ENCODE data around the gene CNTFR. TPM values are rescaled to one million over a fixed set of nuclear protein-coding genes. Genes with fewer than 3 reads are reported as not detected.

CNTFR gene
- total RNA-seq, 1 experiment from 2014 or later = not detected

DNA sequence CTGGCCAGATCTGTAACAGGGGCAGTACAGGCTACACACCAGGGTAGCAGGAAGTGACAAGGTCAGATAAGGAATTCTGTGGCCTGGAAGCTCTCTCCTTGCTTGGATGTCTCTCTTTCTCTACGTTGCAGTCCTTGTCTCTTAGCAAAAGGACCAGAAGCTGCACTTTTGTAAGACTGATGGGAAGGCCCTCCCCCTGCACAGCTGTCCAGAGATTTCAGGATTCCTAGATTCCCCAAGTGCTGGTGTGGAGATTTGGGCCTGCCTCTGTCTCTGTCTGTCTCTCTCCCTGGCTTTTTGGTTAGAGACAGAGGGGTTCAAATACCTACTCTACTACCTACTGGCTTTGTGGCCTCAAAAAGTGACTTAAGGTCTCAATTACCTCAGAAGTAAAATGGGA, 10.0 kb upstream of the CNTFR start:
- Mint-ChIP-seq H3K27ac (ENCODE audit: low read depth, unreplicated experiment) (no peak overlapping the region), H3K27me3 (ENCODE audit: insufficient read depth, unreplicated experiment) (no peaks in the 10 kb centered on the region), H3K4me1 (ENCODE audit: insufficient read depth, unreplicated experiment) (peaks cover 9% of the 10 kb centered on the region), H3K4me3 (ENCODE audit: unreplicated experiment) (no peak overlapping the region), H3K9me3 (ENCODE audit: unreplicated experiment) (no peaks in the 10 kb centered on the region), H3K36me3 (ENCODE audit: insufficient read depth, unreplicated experiment) (no peaks in the 10 kb centered on the region)
- POLR2A ChIA-PET = no interaction called here
- intact Hi-C loops (cut with micrococcal nuclease) = no loop called here
- CTCF ChIA-PET = interaction anchor here (0.6 to 4.1 kb wide), 8 partner anchors 12 to 482 kb away, joined by 3 to 19 read pairs (median 4); no protein-coding TSS in a partner anchor
- TF ChIP-seq, protein P1, sequence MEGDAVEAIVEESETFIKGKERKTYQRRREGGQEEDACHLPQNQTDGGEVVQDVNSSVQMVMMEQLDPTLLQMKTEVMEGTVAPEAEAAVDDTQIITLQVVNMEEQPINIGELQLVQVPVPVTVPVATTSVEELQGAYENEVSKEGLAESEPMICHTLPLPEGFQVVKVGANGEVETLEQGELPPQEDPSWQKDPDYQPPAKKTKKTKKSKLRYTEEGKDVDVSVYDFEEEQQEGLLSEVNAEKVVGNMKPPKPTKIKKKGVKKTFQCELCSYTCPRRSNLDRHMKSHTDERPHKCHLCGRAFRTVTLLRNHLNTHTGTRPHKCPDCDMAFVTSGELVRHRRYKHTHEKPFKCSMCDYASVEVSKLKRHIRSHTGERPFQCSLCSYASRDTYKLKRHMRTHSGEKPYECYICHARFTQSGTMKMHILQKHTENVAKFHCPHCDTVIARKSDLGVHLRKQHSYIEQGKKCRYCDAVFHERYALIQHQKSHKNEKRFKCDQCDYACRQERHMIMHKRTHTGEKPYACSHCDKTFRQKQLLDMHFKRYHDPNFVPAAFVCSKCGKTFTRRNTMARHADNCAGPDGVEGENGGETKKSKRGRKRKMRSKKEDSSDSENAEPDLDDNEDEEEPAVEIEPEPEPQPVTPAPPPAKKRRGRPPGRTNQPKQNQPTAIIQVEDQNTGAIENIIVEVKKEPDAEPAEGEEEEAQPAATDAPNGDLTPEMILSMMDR (IDR thresholded peaks at IDR 0.05; ENCODE audit: unreplicated experiment) = no peak
- no peak for DNase-seq (ENCODE audit: unreplicated experiment)
- no TSS peak for BruUV-seq (replicated peaks)

DNA sequence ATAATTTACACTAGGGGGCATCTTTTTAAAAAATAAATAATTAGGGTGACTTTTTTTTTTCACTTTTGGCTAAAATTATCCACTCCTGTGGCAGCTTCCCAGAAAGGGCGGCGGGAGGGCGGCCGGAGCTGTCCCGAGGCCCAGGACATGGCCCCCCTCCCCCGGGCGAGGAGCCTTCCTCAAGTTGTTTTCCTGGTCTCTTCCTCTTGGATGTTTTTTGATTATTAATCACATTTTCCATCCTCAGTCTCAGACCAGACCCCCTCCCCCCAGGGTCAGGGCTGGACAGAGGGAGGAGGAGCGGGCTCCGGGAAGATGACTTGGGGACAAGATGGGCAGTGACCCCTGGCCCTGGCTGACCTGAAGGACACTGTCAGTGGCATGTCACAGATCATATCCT, 4.7 kb upstream of the CNTFR start:
- no peak overlapping the region for H3K27ac Mint-ChIP-seq (ENCODE audit: low read depth, unreplicated experiment)
- DNase-seq (ENCODE audit: unreplicated experiment) = no peak
- no peaks in the 10 kb centered on the region for H3K36me3 Mint-ChIP-seq (ENCODE audit: insufficient read depth, unreplicated experiment)
- ChIA-PET CTCF (interaction anchor here (1.1 to 2.3 kb wide), 4 partner anchors 9 to 262 kb away, joined by 3 to 14 read pairs (median 8); no protein-coding TSS in a partner anchor), POLR2A (no interaction called here)
- intact Hi-C loops (cut with micrococcal nuclease) = no loop called here
- TF ChIP-seq, protein P1 (IDR thresholded peaks at IDR 0.05; ENCODE audit: unreplicated experiment) = no peak
- peaks cover 13% of the 10 kb centered on the region for H3K4me1 Mint-ChIP-seq (ENCODE audit: insufficient read depth, unreplicated experiment)
- no peak overlapping the region for H3K4me3 Mint-ChIP-seq (ENCODE audit: unreplicated experiment)
- no TSS peak for BruUV-seq (replicated peaks)
- H3K27me3 Mint-ChIP-seq (ENCODE audit: insufficient read depth, unreplicated experiment) = peaks cover 31% of the 10 kb centered on the region
- H3K9me3 Mint-ChIP-seq (ENCODE audit: unreplicated experiment) = no peaks in the 10 kb centered on the region

DNA sequence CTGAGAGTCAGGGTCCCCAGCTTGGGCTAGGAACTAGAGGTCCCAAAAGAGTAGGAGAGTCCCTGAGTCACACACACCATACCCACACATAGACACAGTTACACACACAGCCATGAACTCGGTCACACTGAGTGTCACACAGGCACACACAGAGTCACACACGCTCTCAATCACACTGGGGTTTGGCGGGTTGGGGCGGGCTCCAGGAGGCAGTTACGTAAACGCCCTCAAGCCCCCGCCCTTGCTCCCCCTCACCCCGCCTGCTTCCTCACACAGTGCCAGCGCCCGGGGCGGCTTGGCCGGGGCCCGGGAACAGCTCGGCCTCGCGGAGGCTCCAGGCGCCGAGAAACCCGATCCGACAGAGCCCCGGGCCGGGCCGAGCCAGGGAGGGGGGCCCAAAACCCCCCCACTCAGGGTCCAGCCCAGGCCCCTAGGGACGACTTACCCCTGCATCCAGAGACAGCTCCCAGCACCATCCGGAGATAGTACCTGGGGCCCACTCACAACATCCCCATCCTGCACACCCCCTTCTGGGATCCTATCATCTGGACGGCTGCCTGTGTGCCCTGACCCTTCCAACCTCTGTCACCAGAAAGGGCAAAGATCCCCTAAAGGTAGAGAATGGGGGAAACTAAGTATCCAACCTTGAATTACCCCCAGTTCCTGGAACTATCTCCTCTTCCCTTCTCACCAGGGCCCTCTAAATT, 3.5 kb upstream of the CNTFR start:
- Mint-ChIP-seq H3K4me1 (ENCODE audit: insufficient read depth, unreplicated experiment) (peaks cover 20% of the 10 kb centered on the region), H3K27me3 (ENCODE audit: insufficient read depth, unreplicated experiment) (peaks cover 42% of the 10 kb centered on the region), H3K36me3 (ENCODE audit: insufficient read depth, unreplicated experiment) (no peaks in the 10 kb centered on the region), H3K4me3 (ENCODE audit: unreplicated experiment) (no peak overlapping the region), H3K27ac (ENCODE audit: low read depth, unreplicated experiment) (peak overlapping the region; percentile 73), H3K9me3 (ENCODE audit: unreplicated experiment) (no peaks in the 10 kb centered on the region)
- intact Hi-C loops (cut with micrococcal nuclease) = loop anchor here (2.0 kb wide), 1 partner anchor 156 kb away; no protein-coding TSS in a partner anchor
- DNase-seq (ENCODE audit: unreplicated experiment) = peak; percentile 47
- POLR2A ChIA-PET = interaction anchor here (0.6 kb wide), 1 partner anchor 195 kb away, joined by 3 read pairs; no protein-coding TSS in a partner anchor
- CTCF ChIA-PET = interaction anchor here (0.9 to 3.6 kb wide), 24 partner anchors 13 to 1017 kb away, joined by 3 to 37 read pairs (median 6); no protein-coding TSS in a partner anchor
- BruUV-seq (replicated peaks) = no TSS peak
- TF ChIP-seq, protein P1 (IDR thresholded peaks at IDR 0.05; ENCODE audit: unreplicated experiment) = no peak
